Epidermal melanocyte (primary cell): ENCODE results near the gene ANK3.
A peak's percentile ranks its signal among the peaks of the same experiment; 100 is the strongest.

ENCODE experiments used
- DNase-seq: peaks from one replicate; pipeline ENCODE4 v3.0.0; 2011; ENCODE audit warnings: low spot score; ENCODE audit not compliant: insufficient read length

ANK3 gene

GRCh38 chr10:60140651-60141632, 248.7 kb downstream of the ANK3 start:
- DNase-seq, result no peak

DNA sequence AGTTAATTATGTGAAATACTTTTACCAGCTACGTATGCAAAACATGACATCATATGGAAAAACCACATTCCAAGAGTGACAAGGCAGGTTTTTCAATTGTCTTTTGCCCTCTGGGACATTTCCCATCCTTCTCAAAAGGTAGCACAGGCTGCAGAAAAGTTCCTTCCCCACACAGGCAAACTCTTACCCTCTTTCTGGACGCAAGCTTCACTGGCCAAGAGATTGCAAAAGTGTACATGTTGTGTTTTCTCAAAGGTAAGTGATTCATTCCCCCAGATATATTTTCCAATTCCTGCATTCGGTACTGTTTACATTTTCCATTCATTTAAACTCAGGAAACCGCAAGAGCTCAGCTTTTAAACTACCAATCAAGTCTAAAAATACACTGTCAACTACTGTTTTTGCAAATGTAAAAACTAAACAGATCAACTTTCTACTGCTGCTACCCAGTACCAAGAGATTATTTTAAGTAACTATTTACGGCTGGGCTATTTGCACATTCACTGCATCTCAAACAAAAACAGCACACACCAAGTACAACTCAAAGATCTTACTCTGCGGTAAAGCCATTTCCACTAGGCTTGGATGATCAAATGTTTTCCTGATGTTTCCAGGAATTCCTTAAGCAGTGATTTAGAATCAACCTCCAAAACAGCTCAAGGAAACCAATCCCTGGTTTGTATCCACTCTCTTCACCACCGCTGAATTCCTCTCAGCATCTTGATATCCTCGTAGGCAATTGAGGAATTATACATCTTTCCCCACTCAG, 249.7 kb downstream of the ANK3 start:
- no peak for DNase-seq

GRCh38 chr10:60139290-60139689, 250.4 kb downstream of the ANK3 start:
- no peak for DNase-seq

- no peak for DNase-seq
Measured at GRCh38 chr10:60138842-60139241, 250.8 kb downstream of the ANK3 start.

- DNase-seq, result no peak
Measured at GRCh38 chr10:60138026-60138425, 251.6 kb downstream of the ANK3 start.

- DNase-seq, result no peak
Measured at GRCh38 chr10:60137292-60137992, 252.2 kb downstream of the ANK3 start.

DNA sequence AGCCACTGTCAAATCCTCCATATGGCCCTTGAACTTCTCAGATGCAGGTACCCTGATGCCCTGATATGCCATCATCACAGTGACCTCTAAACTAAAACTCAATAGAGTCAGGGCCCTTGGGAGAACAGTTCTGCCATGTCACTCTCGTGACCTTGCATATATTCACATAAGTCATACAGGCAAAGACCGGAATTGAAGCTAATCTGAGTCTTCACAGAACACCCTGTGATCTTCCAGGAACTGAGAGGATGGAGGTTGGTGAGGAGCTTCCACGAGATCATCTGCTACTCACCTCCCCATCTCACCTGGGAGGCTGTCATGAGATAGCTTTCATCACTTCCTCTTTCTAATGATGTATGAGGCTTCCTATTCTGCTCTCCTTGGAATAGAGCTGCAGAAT, 254.7 kb downstream of the ANK3 start:
- DNase-seq, result no peak

DNA sequence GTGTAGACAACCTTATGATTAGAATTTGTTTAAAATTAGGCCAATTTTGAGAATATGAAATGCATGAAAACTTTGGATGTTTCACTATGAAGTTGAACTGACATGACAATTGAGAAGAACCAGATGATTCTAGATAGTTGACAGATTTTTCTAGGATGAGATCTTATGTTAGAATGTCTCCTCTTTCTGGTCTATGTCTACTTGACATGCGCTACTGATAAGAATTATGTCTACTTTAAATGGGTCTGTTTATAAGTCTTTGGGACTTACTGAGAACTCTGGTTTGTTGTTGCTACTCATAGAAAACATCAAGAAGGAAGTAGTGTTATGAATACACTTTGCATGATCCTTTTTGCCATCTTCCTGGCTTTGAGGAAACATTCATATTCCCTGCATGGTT, 255.1 kb downstream of the ANK3 start:
- no peak for DNase-seq

DNA sequence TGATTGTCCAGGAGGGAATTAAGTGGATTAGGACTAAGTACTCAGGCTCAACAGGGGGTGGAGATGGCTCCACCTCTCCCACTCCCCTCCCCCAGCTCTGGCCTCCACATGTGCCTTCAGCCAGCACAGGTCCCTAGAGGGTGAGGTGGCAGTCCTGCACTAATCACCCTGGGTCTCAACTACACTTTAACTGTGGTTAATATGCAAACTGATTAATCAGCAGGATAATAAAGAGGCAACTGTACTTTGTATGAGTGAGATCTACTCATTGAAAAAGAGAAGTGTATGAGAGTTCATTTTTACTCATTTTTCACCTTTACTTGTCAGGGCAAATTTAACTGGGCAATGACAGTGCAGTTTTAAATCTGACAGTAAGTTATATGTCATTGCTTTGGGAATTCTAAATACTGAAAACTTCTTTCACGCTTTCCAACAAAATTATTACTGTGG, 259.5 kb downstream of the ANK3 start:
- no peak for DNase-seq

DNA sequence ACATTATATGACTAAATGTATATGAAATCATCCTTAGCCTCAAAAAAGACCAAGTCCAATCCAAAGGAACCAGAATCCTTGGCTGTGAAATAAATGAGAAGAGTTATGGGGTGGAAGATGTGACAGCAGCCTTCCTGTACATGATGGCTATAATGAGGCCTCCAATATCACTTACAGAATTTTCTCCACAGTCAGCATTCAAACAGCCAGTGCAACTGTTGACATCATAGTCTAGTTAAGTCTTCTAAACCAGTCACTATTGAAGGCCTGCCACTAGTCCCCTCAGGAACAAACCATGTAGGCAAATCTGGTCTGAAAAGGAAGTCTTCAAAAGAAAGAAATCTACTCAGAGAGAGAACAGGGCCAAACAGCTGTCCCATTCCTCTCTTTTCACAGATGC, 263.8 kb downstream of the ANK3 start:
- DNase-seq, result no peak

DNA sequence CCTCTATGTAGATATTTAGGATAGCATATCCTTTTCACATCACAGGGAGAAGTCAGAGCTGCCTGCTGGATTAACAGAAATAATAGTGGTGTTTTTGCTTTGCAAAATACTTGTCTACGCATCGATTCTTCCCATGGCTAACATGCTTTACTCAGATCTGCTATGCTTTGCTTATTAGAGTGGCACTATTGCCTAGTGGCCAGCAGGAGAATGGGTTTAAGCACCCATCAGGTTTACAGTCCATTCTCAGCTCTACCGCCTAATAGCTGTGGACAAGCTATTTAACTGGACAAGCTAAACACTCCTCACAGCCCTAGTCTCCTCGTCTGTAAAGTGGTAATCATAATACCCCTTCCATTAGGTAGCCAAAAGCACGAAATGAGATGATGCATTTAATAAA, 265.1 kb downstream of the ANK3 start:
- DNase-seq, result no peak

- DNase-seq, result no peak
Measured at GRCh38 chr10:60123668-60124067, 266.0 kb downstream of the ANK3 start.

DNA sequence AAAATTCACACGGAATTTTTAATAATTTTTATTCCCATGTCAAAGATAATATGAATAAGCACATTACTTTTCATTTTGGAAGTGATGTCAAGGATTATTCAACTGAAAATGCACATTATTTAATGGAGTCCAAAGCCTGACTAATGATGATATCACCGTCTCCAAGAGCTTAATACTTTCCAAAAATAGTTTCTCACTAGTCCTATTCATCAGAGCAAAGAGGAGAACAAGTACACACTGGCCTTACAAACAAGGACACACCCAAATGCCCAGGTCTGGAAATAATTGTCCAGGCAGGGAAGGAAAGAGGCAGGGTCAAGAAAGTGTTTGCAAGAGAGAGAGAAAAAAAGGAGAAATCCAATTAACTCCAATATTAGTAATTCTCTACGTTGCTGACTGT, 266.5 kb downstream of the ANK3 start:
- no peak for DNase-seq

DNA sequence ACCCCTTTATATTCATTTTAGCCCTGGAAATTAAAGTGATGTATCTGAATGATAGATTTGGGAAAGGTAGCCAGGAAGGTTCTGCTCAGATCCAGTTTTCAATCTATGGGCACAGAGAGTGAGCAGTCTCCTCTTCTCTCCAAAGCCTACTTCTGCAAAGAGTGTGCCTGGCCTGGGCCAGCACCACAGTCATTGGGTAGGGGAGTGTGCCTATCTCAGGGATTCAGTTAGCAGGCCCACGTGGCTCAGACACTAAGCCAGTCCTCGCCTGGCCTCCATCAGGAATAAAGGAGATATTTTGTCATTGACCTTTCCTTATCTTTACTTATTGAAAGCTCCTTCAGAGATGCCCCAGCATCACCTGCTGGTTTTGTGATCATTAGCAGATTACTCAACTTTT, 267.5 kb downstream of the ANK3 start:
- no peak for DNase-seq

- DNase-seq, result peak; percentile 33
Measured at GRCh38 chr10:60114765-60115586, 274.7 kb downstream of the ANK3 start.

DNA sequence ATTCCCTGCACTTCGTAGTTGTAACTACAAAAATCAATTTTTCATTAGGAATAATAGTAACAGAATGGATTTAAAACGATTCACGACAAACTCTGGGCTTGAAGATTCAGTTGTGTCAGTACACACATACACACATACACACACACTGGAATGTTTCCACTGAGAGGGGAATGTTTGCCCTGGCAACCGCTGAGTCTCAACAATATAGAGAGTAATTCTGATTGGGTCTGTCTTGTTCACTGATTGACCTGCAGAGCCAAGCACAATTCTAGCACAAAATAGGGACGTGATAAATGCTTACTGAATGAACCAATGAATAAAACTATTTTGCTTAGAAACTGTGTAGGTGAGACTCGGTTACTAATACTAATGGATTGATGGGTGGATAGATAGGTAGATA, 278.9 kb downstream of the ANK3 start:
- DNase-seq, result no peak

- DNase-seq, result no peak
Measured at GRCh38 chr10:60107308-60107976, 282.2 kb downstream of the ANK3 start.

DNA sequence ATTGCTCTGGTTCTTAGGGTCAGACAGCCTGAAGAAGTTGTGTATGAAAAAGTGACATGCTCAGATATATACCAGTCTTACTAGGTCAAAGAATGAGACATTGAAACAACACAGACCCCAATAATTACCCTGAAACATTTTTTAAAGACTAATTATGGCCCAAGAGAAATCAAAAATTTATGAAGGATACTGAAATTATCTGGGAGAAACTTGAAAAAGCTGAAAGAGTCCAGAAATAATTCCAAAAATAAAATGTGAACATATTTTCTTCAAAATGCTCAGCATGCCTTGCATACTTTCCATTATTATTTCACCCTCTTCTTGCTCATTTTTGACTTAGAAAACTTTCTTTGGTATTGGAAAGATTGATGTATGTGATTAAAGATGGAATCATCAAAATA, 284.4 kb downstream of the ANK3 start:
- DNase-seq, result no peak

DNA sequence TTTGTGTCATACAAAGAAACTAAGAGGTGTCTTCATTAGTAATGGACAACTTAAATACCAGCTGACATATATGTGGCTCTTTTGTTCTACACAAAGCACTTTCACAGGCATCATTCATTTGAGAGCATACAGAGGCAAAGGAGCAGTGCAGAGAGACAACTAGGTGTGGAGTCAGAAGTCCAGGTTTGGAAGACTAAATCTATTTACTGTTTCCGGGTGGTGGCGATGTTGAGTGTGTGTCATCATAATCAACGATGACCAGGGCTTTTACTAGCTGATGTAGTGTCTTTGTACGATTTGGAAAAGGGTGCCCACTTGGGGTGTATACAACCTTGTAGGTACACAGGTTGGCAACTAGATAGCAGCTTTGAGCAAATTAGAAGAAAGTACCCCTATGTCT, 287.9 kb downstream of the ANK3 start:
- DNase-seq, result no peak

- peak; percentile 28 for DNase-seq
Measured at GRCh38 chr10:60099998-60100747, 289.5 kb downstream of the ANK3 start.
